Measurements from ENCODE around the gene KDELR3.
"Not testable (repeated sequence)": the region's sequence is repeated elsewhere in the genome, so short reads cannot be mapped to it uniquely, and the experiment has no call there.

KDELR3 gene

DNA sequence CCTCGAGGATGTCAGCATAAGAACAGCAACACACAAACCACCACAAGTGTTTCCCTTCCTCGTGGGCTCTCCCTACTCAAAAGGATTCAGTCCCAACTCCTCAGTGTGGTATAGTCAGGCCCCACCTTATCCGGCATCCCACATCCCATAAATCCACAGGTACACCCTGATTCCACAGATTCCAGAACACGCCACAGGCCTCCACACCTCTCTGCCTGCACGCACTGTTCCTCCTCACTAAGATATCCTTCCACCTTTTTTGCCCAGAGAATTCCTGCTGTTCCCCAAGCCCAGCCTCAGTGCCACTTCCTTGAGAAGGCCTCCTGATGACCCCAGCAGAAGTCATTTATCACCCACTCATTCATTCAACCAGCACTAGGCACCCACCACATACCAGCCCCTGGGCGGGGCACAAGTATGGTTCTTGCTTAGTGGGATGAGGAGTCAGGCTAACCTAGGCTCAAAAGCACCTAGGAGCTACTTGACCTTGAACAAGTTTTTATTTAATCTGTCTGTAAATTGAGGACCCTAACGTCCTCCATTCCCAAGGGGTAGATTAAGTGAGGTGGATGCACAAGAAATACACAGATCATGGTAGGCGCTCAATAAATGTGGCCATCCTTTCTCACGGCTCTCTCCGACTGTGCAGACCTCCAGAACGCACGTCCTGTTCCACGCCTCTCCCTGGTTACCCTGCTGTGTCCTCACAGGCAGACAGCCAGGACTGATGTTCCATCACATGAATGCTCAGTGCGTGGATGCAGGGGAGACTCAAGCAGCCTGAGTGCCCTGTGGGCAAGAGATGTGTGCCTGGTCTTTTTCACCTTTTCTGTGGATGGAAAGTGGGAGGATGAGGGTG, 10.8 kb upstream of the KDELR3 start:
- no peak for DNase-seq (ENCODE audit: low read depth)

GRCh38 chr22:38460426-38460840, 7.5 kb upstream of the KDELR3 start:
- DNase-seq (ENCODE audit: low read depth) = no peak

DNA sequence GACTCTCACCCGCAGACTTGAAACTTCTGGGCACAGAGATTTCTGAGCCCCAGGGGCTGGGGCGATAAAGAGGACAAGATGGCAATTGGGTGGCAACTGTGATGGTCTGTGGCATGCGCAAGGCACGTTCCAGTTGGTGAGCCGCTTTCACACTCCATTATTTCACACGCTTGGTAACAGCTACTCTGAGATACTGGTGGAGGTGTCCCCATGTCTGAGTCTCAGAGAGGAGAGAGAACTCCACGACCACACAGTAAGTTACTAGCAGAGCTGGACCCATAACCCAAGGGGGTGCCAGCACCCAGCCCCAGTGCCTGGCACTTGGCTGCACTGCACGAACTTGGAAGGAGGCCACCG, 6.9 kb upstream of the KDELR3 start:
- no peak for DNase-seq (ENCODE audit: low read depth)

DNA sequence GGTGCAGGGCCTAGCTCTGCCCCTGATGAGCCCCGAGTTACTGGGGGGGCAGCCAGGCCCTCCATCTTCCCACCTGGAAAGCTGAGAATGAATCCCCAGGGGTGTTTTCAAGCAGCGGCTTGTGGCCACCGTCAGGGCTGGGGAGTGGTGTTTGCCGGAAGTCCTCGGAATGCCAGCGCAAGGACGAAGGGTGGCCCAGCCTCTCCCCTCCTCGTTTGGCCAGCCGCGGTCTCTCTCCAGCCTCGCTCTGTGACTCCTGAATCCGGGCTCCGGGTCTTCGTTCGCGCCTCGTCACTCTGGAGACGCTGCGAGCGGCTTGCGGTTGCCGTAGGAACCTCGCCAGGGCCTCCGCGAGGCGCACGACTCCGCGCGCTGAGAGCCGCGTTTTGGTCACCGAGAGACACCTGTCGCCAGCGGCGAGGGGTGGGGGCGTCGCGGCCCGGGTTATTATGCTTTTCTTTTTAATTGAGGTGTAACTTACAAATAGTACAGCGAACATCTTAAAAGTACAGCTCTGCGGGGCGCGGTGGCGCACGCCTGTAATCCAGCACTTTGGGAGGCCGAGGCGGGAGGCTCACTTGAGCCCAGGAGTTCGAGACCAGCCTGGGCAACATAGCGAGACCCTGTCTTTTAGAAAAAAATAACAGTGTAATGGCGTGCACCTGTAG, 6.3 kb upstream of the KDELR3 start:
- DNase-seq (ENCODE audit: low read depth) = peak; percentile 15

DNA sequence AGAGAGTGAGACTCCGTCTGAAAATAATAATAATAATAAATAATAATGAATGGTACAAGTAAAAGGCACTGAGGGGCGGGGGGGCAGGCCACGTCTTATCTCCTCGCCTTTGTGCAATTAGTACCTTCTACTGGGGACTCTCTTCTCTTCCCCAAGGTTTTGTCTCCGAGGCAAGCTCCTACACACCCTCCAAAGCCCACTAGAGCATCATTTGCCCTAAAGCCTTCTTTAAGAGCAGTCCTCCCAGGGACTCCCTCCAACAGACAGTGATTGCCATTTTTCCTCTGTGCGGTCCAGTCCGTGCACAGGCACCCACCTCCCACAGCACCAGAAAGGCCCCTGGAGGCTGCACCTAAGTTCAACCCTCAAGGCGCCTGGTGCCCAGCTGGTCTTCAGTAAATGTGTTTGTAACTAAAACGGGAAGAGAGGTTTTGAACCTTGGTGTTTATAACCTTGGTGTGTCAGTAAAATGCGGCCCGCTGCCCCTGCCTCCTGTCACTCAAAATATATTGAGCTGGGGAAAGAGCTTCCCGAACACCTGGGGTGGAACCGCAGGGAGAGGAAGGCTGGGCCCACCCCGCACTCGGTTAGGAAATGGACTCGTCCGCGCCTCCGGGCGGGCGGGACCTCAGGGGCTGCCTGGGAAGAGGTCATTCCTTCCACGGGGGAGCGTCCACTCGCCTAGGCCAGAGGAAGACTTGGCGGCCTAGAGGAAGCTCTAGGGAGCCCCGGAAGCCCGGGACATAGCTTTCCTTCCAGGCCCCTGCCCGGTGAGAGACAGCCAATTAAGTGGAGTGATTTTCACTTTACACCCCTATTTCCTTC, 4.7 kb upstream of the KDELR3 start:
- no peak for DNase-seq (ENCODE audit: low read depth)

DNA sequence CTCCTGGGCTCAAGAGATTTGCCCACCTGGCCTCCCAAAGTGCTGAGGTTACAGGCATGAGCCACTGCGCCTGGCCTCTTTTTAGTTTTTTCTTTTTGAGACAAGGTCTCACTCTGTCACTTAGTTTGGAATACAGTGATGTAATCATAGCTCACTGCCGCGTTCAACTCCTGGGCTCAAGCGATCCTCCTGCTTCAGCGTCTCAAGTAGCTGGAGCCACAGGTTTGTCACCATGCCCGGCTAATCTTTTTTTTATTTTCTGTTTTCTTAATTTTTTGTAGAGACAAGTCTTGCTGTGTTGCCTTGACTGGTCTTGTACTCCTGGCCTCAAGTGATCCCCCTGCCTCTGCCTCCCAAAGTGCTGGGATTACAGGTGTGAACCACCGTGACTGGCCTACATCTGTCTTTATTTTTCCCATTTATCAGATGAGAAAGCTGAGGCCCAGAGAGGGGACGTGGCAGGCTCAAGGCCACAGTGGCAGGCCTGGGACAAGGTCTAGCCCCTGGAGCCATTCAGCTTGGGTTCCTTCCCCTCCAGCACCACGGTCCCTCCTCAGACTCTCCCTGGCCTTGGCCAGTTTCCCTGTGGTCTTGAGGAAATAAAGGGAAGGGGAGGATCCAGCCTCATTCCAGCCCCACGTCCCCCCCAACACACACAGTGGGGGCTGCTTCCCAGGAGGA, 2.8 kb upstream of the KDELR3 start:
- DNase-seq (ENCODE audit: low read depth) = no peak

DNA sequence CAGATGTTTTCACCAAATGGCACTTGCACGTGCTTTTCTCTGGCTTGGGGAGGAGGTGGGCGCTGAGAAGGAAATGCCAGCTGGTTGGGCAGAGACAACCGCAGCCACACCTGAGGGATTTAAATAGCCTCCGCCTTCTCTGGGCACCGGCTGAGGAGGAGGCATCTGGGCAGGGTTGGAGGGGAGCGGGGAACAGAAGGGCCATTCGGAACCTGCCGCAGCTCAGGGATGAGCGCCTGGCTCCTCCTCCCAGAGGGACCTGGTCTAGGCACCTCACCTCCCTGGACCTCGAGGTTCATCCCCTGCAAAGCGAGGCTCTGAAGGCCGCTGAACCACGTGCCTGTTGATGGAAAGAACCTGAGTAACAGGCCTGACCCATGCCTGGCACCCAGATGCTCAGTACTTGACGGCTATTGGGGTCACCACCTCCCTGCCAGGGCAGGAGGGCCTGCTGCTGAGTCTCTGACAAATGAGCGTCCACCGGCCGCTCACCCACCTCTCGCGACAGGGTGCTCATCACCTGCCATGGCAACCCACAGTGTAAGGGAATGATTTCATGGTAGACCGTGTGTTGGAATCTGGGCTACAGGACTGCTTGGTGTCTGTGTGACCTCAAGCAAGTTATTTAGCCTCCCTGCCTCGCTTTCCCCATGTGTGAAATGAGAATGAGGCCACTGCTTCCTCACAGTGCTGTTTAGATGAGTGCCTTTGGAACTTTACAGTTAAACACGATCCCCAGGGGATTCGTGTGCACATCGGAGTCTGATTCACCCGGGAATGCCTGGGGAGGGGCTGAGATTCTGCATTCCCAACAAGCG, 2.0 kb upstream of the KDELR3 start:
- no peak for DNase-seq (ENCODE audit: low read depth)

GRCh38 chr22:38467438-38467903, 425 bp upstream of the KDELR3 start:
- DNase-seq (ENCODE audit: low read depth) = no peak

DNA sequence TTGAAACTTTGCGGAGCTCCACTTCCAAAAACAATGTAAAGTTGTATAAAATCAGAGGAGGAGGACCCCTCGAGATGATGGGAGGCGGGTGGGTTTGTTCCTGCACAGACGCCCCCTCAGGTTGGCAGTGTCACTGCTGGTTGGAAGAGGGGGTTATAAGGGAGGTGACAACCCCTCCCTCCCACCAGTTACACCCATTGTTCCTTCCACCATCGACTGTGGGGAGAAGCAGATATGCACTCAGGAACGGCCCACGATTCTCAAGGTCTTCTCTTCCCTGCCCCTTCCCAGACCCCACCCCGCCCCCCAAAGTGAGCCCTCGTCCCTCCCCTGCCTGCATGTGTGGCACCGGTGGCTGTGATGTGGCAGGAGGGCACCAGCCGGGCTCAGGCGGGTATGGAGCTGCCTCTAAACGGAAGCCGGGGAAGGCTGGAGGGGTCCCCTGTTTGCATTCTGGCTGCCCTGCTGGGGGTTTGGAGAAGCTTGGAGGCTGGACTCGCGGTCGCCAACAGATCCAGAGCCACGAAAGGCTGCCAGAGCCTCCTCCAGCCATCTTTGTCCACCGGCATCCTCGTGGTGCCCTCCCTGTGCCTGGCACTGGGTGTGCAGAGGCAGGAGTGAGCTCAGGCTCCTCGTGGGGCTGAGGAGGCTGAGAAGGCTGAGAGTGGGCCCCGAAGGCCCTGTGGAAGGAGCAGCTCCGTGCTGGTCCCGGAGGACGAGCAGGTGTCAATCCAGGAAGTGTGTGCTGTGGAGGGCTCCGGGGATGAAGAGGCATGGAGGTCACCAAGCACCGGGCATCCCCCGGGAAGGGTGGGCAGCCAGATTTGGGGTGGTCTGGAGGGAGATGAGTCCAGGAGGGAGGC, 778 bp downstream of the KDELR3 start:
- no peak for DNase-seq (ENCODE audit: low read depth)

DNA sequence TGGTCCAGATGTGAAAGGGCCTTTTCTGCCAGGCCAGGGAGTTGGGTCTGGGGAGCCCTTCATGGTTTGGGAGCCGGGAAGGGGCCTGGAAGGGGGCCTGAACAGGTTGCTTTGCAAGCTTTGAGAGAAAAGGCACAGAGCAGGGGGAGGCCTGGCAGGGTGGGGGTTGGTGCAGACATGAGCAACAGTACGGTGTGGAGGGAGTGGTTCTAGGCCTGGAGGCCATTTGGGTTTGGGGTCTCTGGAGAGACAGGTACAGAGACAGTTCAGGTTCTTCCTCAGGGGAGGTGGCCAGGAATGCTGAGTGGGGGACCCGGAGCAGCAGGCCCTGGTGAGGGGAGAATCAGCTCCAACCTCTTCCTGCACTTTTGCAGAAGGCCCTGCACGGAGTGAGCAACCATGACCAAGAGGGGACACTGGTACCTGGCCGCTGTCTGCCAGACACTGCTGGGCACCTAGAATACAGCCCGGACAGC, 1.4 kb downstream of the KDELR3 start:
- no peak for DNase-seq (ENCODE audit: low read depth)

DNA sequence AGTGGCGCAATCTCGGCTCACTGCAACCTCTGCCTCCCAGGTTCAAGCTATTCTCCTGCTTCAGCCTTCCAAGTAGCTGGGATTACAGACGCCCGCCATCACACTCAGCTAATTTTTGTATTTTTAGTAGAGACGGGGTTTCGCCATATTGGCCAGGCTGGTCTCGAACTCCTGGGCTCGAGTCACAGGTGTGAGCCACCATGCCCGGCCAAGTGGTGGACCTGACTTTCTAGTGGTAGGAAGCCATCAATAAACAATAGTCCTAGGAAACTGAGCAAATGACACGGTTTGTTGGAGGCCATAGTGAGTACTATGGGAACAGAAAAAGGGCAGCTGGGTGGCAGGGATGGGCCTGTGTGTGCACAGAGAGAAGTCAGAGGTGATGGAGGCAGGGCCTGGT, 2.3 kb downstream of the KDELR3 start:
- not testable (repeated sequence) for DNase-seq (ENCODE audit: low read depth)

DNA sequence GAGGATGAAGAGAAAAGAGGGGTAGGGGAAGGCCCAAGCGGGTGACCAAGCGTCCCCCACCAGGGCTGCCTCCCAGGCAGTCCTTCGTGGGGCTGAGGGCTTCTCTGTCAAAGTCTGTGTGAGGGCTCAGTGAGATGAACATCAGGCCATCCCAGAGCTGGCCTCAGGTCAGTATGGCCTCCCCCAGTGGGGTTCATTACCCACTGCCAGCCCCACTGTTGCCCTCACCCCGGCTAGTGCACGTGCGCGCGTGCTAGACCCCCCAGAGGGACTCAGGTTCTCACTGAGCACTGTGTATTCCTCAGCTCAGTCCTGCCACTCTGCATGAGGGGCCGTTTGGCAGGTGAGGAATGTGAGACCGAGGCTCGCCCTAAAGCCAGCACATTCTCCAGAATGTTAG, 3.3 kb downstream of the KDELR3 start:
- DNase-seq (ENCODE audit: low read depth) = no peak

- no peak for DNase-seq (ENCODE audit: low read depth)
These were observed 6.2 kb downstream of the KDELR3 start for GRCh38 chr22:38474003-38474607.

GRCh38 chr22:38477585-38477984, 9.7 kb downstream of the KDELR3 start:
- no peak for DNase-seq (ENCODE audit: low read depth)

DNA sequence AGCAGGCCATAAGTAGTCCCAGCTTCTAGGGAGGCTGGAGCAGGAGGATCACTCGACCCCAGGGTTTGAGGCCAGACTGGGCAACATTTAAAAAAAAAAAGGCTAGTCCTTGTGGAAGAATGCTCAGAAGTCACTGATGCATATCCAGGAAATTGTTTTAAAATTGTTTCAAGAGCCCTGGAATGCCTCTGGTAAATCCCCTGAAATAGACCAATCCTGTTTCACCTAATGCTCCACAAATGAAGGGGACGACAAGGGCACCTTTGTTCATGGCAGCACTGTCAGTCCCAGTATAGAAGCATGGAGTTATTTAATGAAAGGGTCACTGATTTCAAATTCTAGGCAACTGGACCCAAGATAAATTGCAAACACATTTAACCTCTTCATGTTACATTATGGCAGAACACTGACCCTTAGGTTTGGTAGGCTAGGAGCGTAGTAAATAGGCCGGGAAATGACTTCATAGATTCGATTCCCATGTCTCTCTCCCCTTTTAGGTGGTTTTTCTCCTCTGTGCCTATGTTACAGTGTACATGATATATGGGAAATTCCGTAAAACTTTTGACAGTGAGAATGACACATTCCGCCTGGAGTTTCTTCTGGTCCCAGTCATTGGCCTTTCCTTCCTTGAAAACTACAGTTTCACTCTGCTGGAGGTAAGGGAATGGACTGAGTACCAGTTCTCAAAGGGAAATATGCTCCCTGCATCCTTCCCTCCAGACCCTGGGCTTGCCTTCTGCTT, 11.4 kb downstream of the KDELR3 start:
- DNase-seq (ENCODE audit: low read depth) = no peak

GRCh38 chr22:38481162-38481870, 13.4 kb downstream of the KDELR3 start:
- DNase-seq (ENCODE audit: low read depth) = no peak

DNA sequence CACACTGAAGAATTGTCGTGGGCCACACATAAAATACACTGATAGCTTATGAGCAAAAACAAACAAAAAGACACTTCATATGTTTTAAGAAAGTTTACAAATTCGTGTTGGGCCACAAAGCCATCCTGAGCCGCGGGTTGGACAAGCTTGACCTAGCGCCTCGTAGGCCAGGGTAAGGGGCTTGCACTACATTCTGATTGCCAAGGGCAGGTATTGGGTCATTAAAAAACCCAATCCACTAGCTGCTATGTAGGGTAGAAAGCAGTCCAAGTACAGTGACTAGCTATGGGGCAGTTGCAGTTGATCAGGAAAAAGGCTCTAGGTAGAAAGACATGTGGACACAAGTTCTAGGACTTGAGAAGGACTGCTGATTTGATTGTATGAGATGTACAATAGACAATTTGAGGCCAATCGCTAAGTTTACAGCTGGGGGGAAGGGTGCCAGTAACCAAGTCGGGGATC, 14.0 kb downstream of the KDELR3 start:
- DNase-seq (ENCODE audit: low read depth) = no peak

DNA sequence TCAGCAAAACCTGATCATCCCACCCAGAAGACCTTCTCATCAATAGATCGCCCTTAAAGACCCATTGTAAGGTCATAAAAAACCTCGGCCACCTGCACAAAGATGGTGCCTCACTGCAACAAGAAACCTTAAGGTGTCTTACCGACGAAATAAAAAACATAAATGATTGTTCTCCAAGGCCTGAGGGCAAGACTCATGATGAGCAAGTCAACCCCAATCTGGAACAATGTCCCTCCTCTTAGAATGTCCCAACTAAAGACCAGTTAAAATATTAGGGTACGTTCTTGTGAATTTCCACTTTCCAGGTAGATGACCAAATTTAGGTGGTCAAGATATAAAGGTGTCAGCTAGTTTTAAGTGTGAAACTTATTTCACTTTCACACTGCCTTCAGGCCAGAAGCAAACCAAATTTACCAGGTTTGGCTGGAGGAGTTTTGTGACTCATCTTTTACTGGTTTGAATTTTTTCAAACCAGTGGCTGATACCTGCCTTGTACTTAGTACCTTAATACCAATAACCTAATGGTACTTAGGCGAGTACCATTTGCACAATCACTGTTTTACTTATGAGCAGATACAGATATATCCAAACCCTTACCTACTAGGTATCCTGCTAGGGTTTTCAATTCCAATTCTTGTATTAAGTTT, 14.9 kb downstream of the KDELR3 start:
- no peak for DNase-seq (ENCODE audit: low read depth)

All from activated T-helper 9 cell treated with anti-CD3 and anti-CD28 coated beads, Interleukin-2, amount 50 U/mL, for 16 hours (primary cell).